NB4 (cell line): ENCODE data around the gene TRIM9.

Experiments
- POLR2A ChIP-seq: IDR thresholded peaks from 2 replicates; pipeline ENCODE4 v1.6.1; 2011; ENCODE audit warnings: mild to moderate bottlenecking; ENCODE audit not compliant: insufficient read length; ENCODE audit errors: extremely low read depth
- TF ChIP-seq, protein P1 (sequence below): IDR thresholded peaks from one replicate; pipeline ENCODE4 v1.5.1; 2012; ENCODE audit warnings: low read depth, low read length

- TF ChIP-seq, protein P1, sequence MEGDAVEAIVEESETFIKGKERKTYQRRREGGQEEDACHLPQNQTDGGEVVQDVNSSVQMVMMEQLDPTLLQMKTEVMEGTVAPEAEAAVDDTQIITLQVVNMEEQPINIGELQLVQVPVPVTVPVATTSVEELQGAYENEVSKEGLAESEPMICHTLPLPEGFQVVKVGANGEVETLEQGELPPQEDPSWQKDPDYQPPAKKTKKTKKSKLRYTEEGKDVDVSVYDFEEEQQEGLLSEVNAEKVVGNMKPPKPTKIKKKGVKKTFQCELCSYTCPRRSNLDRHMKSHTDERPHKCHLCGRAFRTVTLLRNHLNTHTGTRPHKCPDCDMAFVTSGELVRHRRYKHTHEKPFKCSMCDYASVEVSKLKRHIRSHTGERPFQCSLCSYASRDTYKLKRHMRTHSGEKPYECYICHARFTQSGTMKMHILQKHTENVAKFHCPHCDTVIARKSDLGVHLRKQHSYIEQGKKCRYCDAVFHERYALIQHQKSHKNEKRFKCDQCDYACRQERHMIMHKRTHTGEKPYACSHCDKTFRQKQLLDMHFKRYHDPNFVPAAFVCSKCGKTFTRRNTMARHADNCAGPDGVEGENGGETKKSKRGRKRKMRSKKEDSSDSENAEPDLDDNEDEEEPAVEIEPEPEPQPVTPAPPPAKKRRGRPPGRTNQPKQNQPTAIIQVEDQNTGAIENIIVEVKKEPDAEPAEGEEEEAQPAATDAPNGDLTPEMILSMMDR, result no peak
- no peak for TF ChIP-seq POLR2A
Observed at GRCh38 chr14:50953502-50953901, 141.4 kb downstream of the TRIM9 start.
